NCI-H748 treated with DMSO at 0.1 percent for 48 hours (cell line): ENCODE measurements around the gene DNAH7.

Experiments
- DNase-seq: peaks from one replicate; lab custom pipeline; 2025; lab: John Stamatoyannopoulos, UW

Gene DNAH7

GRCh38 chr2:195808189-195808588 is 260.4 kb downstream of the DNAH7 start:
- no peak for DNase-seq

GRCh38 chr2:195805283-195805976 is 263.2 kb downstream of the DNAH7 start:
- no peak for DNase-seq

GRCh38 chr2:195795879-195796278 is 272.8 kb downstream of the DNAH7 start:
- DNase-seq, result no peak

- DNase-seq, result no peak
Observed at GRCh38 chr2:195793881-195794280, 274.8 kb downstream of the DNAH7 start.

DNA sequence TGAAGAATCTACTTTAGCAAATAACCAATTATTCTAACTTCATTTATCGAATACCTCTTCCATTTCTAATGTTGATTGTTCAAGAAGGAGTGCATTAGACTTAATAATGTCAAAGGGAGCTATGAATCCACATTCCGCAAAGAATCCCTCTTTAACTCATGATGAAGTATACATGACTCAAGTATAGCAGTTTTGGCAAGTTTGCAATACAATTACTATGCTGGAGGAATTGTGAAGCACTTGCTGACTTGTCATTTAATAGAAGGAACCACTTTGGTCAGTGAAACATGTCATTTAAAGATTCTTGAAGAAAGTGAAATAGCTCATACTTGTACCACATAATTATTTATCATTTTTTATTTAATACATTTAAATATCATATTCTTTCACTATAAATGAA is 286.5 kb downstream of the DNAH7 start:
- no peak for DNase-seq

- DNase-seq, result no peak
Observed at GRCh38 chr2:195779491-195779890, 289.1 kb downstream of the DNAH7 start.

DNA sequence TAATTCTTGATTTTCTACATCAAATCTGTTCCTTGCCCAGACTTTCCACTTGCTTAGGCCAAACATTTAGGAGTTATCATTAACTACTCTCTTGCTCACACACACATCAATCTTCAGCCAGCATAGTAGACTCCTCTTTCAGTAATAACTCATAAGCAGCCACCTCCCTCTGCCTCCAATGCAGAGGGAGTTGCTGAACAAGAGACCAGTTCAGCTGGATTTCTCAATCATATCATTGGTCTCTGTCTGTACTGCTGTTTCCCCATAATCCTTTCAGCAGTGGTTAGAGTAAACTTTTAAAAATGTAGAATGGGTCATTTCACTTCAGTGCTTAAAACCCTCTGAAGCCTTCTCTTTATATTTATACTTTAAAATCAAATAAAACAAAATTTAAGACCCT is 298.7 kb downstream of the DNAH7 start:
- no peak for DNase-seq

GRCh38 chr2:195768431-195768830 is 300.2 kb downstream of the DNAH7 start:
- no peak for DNase-seq

DNA sequence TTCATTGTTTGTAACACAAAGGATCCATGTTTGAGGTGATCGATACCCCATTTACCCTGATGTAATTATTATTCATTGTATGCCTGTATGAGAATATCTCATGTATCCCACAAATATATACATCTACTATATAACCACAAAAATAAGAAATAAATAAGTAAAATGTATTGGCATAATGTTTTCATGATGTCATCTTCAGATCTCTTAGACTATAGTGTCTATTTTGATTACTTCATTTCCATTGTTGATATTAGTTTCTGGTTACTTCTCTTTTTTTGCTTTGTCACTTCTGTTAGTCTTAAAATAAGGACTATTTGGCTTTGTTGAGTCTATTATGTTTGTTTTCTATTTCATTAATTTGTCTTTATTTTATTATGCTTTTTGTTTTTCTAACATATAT is 301.9 kb downstream of the DNAH7 start:
- no peak for DNase-seq

- DNase-seq, result no peak
Observed at GRCh38 chr2:195763866-195764265, 304.8 kb downstream of the DNAH7 start.

GRCh38 chr2:195759877-195760276 is 308.8 kb downstream of the DNAH7 start:
- DNase-seq, result no peak

DNA sequence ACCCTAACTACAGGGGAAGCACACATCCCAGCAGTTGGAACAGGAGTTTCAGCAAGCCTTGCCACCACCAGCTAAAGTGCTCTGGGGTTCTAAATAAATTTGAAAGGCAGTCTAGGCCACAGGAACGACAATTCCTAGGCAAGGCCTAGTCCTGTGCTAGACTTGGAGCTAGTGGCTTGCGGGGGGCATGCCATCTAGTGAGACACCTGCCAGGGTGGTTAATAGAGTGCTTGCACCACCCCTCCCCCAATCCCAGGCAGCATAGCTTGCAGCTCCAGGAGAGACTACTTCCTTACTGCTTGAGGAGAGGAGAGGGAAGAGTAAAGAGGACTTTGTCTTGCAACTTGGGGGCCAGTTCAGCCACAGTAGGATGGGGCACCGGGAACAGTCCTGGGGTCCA is 309.8 kb downstream of the DNAH7 start:
- DNase-seq, result no peak

GRCh38 chr2:195756218-195756942 is 312.3 kb downstream of the DNAH7 start:
- DNase-seq, result no peak

DNA sequence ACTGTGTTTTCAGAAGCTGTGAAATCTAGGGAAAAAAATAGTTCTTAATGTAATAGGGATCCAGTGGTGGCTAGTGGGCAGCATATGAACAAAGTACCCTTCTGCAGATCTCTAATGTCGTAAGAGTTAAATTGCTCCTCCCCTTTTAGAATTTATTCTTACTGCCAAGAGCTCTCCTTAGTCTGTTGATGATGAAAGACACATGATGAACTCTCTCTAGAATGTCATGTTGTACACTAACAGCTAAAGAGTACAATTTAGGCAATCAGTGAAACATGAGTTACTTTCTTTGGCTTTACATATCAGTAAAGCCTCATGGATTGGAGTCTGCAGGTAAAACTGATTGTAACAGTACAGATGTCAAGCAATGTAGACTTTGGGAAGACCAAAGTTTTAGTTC is 327.4 kb downstream of the DNAH7 start:
- DNase-seq, result no peak

GRCh38 chr2:195737511-195738325 is 330.9 kb downstream of the DNAH7 start:
- no peak for DNase-seq

GRCh38 chr2:195735347-195735746 is 333.3 kb downstream of the DNAH7 start:
- no peak for DNase-seq

DNA sequence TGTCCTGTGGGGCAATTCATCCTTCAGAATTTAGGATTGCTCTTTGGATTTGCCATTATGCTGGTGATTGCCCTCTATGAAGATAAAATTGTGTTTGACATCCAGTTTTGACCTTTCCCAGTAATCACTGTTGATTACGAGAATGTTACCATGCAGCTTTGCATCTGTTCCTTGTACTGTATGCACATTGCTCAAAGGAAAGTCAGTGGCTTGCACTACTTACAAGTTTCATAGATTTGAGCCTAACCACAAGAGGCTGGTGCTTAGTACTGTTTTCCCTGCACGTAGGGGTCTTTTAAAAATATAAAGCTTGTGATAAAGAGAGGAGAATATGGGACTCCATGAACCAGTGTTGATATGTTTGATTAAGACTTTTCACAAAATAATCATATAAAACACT is 333.7 kb downstream of the DNAH7 start:
- no peak for DNase-seq

GRCh38 chr2:195734395-195734794 is 334.2 kb downstream of the DNAH7 start:
- no peak for DNase-seq

- no peak for DNase-seq
Observed at GRCh38 chr2:195733831-195734230, 334.8 kb downstream of the DNAH7 start.

DNA sequence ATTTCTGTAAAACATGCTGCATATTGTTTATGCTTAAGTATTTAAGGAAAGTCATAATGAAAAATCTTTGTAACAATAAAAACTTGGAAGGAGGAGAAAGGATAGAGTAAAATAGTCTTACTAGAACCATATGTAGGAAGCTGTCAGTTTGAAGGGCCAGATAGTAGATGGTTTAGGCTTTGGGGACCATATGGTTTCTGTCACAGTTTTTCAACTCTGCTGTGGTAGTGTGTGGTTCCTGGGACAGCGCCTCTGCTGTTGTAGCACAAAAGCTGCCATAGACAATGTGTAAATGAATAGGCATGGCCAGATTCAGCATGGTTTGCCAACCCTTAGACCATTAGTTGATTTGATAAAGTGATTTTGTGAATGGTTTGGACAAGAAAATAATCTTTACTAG is 336.1 kb downstream of the DNAH7 start:
- no peak for DNase-seq

- DNase-seq, result no peak
Observed at GRCh38 chr2:195730912-195731311, 337.7 kb downstream of the DNAH7 start.

DNA sequence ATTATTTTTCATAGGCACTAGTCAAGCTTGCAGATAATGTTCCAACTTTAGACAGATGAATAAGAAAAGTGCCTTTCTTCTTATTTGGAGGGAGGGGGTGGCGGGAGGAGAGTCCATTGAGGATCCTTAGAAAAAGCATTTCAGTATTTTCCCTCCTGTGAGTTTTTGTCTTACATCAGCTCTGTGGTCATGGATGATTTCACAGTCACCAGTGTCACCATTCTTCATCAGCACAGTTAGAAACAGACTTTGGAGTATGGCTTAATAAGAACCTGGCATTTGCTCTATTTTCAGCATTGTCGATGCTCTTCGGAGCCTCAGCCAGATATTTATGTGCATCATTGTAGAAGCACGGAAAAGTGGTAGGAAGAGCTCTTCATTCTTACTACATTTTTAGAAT is 341.5 kb downstream of the DNAH7 start:
- DNase-seq, result no peak

- DNase-seq, result no peak
Observed at GRCh38 chr2:195722075-195722474, 346.6 kb downstream of the DNAH7 start.
